Activated B cell treated with CpG ODN at 0.5 μM for 24 hours (primary cell): Measurements from ENCODE around the gene IGF1R. TPM values are rescaled to one million over a fixed set of nuclear protein-coding genes. Genes with fewer than 3 reads are reported as not detected.

Source experiments
- ATAC-seq: fragments of 200-7000 bp; cut with Tn5 transposase; one replicate; pipeline ENCODE4 v1.10.0; 2021; ENCODE audit warnings: low read depth, mild to moderate bottlenecking, moderate library complexity
- CTCF ChIA-PET: fragments of 350-600 bp; sonication (Branson Sonifier 250); formaldehyde crosslinking; loops from one replicate; lab custom pipeline; 2021; ENCODE audit warnings: antibody characterized with exemption; lab: Charles Lee
- POLR2A ChIA-PET: fragments of 350-600 bp; sonication (Branson Sonifier 250); formaldehyde crosslinking; loops from one replicate; lab custom pipeline; 2021; ENCODE audit warnings: antibody characterized with exemption; lab: Charles Lee
- DNase-seq: peaks from one replicate; pipeline ENCODE4 v3.0.0; 2022
- H3K27ac Mint-ChIP-seq: one replicate; pipeline ENCODE4 v1.8.0; 2020; ENCODE audit warnings: mixed read lengths
- H3K27me3 Mint-ChIP-seq: one replicate; pipeline ENCODE4 v1.8.0; 2021; ENCODE audit warnings: mixed read lengths
- H3K36me3 Mint-ChIP-seq: one replicate; pipeline ENCODE4 v1.8.0; 2021; ENCODE audit warnings: low read depth, mixed read lengths
- H3K4me1 Mint-ChIP-seq: one replicate; pipeline ENCODE4 v1.8.0; 2021; ENCODE audit warnings: mixed read lengths
- H3K4me3 Mint-ChIP-seq: one replicate; pipeline ENCODE4 v1.8.0; 2020; ENCODE audit warnings: mild to moderate bottlenecking, mixed read lengths
- H3K9me3 Mint-ChIP-seq: one replicate; pipeline ENCODE4 v1.8.0; 2020; ENCODE audit warnings: mixed read lengths
- CTCF ChIP-seq: fragments of 200-600 bp; IDR thresholded peaks from one replicate; pipeline ENCODE4 v1.8.0; 2022; ENCODE audit warnings: antibody characterized with exemption, mild to moderate bottlenecking
- intact Hi-C: fragments of 100-400 bp; cut with micrococcal nuclease; formaldehyde crosslinking; loops from one replicate; pipeline ENCODE4 v1.15.1; 2024
- total RNA-seq: library from RNA; stranded (reverse); gene quantifications from 2 replicates; pipeline ENCODE4 v1.2.3, GENCODE V29; 2022

IGF1R gene
- total RNA-seq, 1 donor from 2014 or later = 6.7 TPM

GRCh38 chr15:98966091-98966787 is 317.9 kb downstream of the IGF1R start:
- Mint-ChIP-seq H3K4me3 (no peak overlapping the region), H3K27ac (no peak overlapping the region), H3K27me3 (peaks cover 5% of the 10 kb centered on the region), H3K36me3 (peaks cover 4% of the 10 kb centered on the region), H3K9me3 (peaks cover 8% of the 10 kb centered on the region), H3K4me1 (no peaks in the 10 kb centered on the region)
- no peak for TF ChIP-seq CTCF
- DNase-seq (no peak), ATAC-seq (no peak)
- intact Hi-C loops = no loop called here
- ChIA-PET POLR2A (no interaction called here), CTCF (no interaction called here)

DNA sequence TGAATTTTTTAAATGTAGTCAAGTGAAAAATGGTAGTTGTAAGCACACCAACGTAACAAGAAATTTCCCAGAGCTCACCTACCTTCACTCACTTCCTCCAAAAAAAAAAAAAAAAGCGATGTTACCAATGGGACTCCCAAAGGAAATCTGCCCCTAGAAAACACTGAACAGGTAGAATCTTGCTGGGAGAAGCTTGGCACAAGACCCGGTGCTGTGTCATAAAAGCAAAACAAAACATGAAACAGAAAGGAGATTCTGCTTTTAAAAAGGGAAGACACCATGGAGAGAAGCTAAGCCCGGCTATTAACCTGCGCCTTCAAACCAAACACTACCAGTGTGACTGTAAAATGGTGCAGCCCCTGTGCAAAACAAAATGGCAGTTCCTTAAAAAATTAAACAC is 318.8 kb downstream of the IGF1R start:
- Mint-ChIP-seq H3K4me3 (no peak overlapping the region), H3K9me3 (peaks cover 2% of the 10 kb centered on the region), H3K36me3 (no peaks in the 10 kb centered on the region), H3K27ac (no peak overlapping the region), H3K27me3 (peaks cover 5% of the 10 kb centered on the region), H3K4me1 (no peaks in the 10 kb centered on the region)
- POLR2A ChIA-PET = no interaction called here
- ATAC-seq (no peak), DNase-seq (no peak)
- TF ChIP-seq CTCF = no peak
- CTCF ChIA-PET = no interaction called here
- intact Hi-C loops = no loop called here

DNA sequence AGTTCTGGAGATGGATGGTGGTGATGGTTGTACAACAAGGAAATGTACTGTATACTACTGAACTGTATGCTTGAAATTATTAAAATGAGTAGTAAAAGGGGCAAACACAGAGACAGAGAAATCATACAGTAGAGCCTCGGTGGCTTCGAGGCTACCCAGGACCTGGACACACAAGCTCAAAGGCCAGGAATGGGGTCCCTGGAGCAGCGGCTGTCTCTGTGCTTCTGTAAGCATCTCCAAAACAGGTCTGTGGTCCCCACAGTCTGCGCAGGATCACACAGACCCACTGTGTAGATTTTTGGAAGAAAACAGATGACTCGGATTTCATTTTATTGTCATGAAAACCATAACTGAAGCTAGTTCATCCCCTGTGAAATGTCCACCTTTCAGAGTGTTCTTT is 319.6 kb downstream of the IGF1R start:
- Mint-ChIP-seq H3K4me1 (no peaks in the 10 kb centered on the region), H3K27me3 (peaks cover 5% of the 10 kb centered on the region), H3K36me3 (no peaks in the 10 kb centered on the region), H3K9me3 (no peaks in the 10 kb centered on the region), H3K4me3 (no peak overlapping the region), H3K27ac (no peak overlapping the region)
- ChIA-PET POLR2A (no interaction called here), CTCF (no interaction called here)
- ATAC-seq = no peak
- DNase-seq = no peak
- intact Hi-C loops = no loop called here
- TF ChIP-seq CTCF = no peak

- no peaks in the 10 kb centered on the region for H3K36me3 Mint-ChIP-seq
- intact Hi-C loops = no loop called here
- TF ChIP-seq CTCF = no peak
- no peak overlapping the region for H3K27ac Mint-ChIP-seq
- peaks cover 5% of the 10 kb centered on the region for H3K27me3 Mint-ChIP-seq
- H3K4me3 Mint-ChIP-seq = no peak overlapping the region
- ATAC-seq (no peak), DNase-seq (no peak)
- ChIA-PET CTCF (no interaction called here), POLR2A (no interaction called here)
- H3K4me1 Mint-ChIP-seq = no peaks in the 10 kb centered on the region
- H3K9me3 Mint-ChIP-seq = no peaks in the 10 kb centered on the region
Observed at GRCh38 chr15:98968576-98968975, 320.2 kb downstream of the IGF1R start.

- no peaks in the 10 kb centered on the region for H3K9me3 Mint-ChIP-seq
- intact Hi-C loops = no loop called here
- no peak for DNase-seq
- CTCF ChIA-PET = no interaction called here
- H3K36me3 Mint-ChIP-seq = no peaks in the 10 kb centered on the region
- no peak overlapping the region for H3K4me3 Mint-ChIP-seq
- no peak for ATAC-seq
- peaks cover 5% of the 10 kb centered on the region for H3K27me3 Mint-ChIP-seq
- H3K27ac Mint-ChIP-seq = no peak overlapping the region
- no peaks in the 10 kb centered on the region for H3K4me1 Mint-ChIP-seq
- POLR2A ChIA-PET = no interaction called here
- TF ChIP-seq CTCF = no peak
Observed at GRCh38 chr15:98969126-98969735, 320.9 kb downstream of the IGF1R start.
